ENCODE data around the gene GPC6.

Gene GPC6

GRCh38 chr13:94160875-94161274 is 934.3 kb downstream of the GPC6 start:
- no peak overlapping the region for H3K4me3 Mint-ChIP-seq
- ATAC-seq = no peak
- no peak overlapping the region for H3K27ac Mint-ChIP-seq
- H3K4me1 Mint-ChIP-seq = no peaks in the 10 kb centered on the region
- peaks cover 10 to 31% of the 10 kb centered on the region in 2 donors for H3K9me3 Mint-ChIP-seq
- DNase-seq = no peak
- no peaks in the 10 kb centered on the region for H3K27me3 Mint-ChIP-seq

GRCh38 chr13:94162289-94162688 is 935.7 kb downstream of the GPC6 start:
- H3K27ac Mint-ChIP-seq = no peak overlapping the region
- peaks cover 8 to 27% of the 10 kb centered on the region in 2 donors for H3K9me3 Mint-ChIP-seq
- no peak for DNase-seq
- H3K4me3 Mint-ChIP-seq = no peak overlapping the region
- H3K4me1 Mint-ChIP-seq = no peaks in the 10 kb centered on the region
- no peak for ATAC-seq
- H3K27me3 Mint-ChIP-seq = no peaks in the 10 kb centered on the region

GRCh38 chr13:94163535-94163934 is 936.9 kb downstream of the GPC6 start:
- Mint-ChIP-seq H3K4me3 (no peak overlapping the region), H3K27ac (no peak overlapping the region), H3K4me1 (no peaks in the 10 kb centered on the region), H3K27me3 (no peaks in the 10 kb centered on the region), H3K9me3 (peaks cover 5 to 21% of the 10 kb centered on the region in 2 donors)
- ATAC-seq (no peak), DNase-seq (no peak)

GRCh38 chr13:94168783-94169453 is 942.3 kb downstream of the GPC6 start:
- Mint-ChIP-seq H3K27ac (no peak overlapping the region), H3K27me3 (peaks cover 8% of the 10 kb centered on the region), H3K9me3 (no peaks in the 10 kb centered on the region), H3K4me1 (no peaks in the 10 kb centered on the region), H3K4me3 (no peak overlapping the region)
- DNase-seq (no peak), ATAC-seq (no peak)

GRCh38 chr13:94169454-94170144 is 943.0 kb downstream of the GPC6 start:
- H3K4me3 Mint-ChIP-seq = no peak overlapping the region
- H3K9me3 Mint-ChIP-seq = no peaks in the 10 kb centered on the region
- peaks cover 8% of the 10 kb centered on the region for H3K27me3 Mint-ChIP-seq
- no peaks in the 10 kb centered on the region for H3K4me1 Mint-ChIP-seq
- ATAC-seq = no peak
- no peak for DNase-seq
- no peak overlapping the region for H3K27ac Mint-ChIP-seq

- no peak for DNase-seq
- no peak overlapping the region for H3K4me3 Mint-ChIP-seq
These were observed 943.6 kb downstream of the GPC6 start for GRCh38 chr13:94170145-94170571.

GRCh38 chr13:94172416-94172815 is 945.8 kb downstream of the GPC6 start:
- no peaks in the 10 kb centered on the region for H3K4me1 Mint-ChIP-seq
- DNase-seq = no peak
- H3K9me3 Mint-ChIP-seq = no peaks in the 10 kb centered on the region
- H3K27ac Mint-ChIP-seq = no peak overlapping the region
- H3K27me3 Mint-ChIP-seq = peaks cover 8% of the 10 kb centered on the region
- no peak overlapping the region for H3K4me3 Mint-ChIP-seq
- ATAC-seq = no peak

More at GRCh38 chr13:94170145-94170571, 943.6 kb downstream of the GPC6 start:
- Mint-ChIP-seq H3K9me3 (no peaks in the 10 kb centered on the region), H3K27ac (no peak overlapping the region), H3K4me1 (no peaks in the 10 kb centered on the region), H3K27me3 (peaks cover 8% of the 10 kb centered on the region)
- ATAC-seq = no peak

- ATAC-seq (no peak), DNase-seq (no peak)
- Mint-ChIP-seq H3K27ac (no peak overlapping the region), H3K4me3 (no peak overlapping the region), H3K27me3 (peaks cover 8% of the 10 kb centered on the region), H3K4me1 (peaks cover 1% of the 10 kb centered on the region), H3K9me3 (no peaks in the 10 kb centered on the region)
These were observed 946.8 kb downstream of the GPC6 start for GRCh38 chr13:94173312-94173854.

GRCh38 chr13:94174009-94174408 is 947.4 kb downstream of the GPC6 start:
- DNase-seq = no peak
- no peak overlapping the region for H3K27ac Mint-ChIP-seq
- peaks cover 8% of the 10 kb centered on the region for H3K27me3 Mint-ChIP-seq
- H3K4me1 Mint-ChIP-seq = peaks cover 7% of the 10 kb centered on the region
- no peak overlapping the region for H3K4me3 Mint-ChIP-seq
- no peaks in the 10 kb centered on the region for H3K9me3 Mint-ChIP-seq
- no peak for ATAC-seq

- H3K27me3 Mint-ChIP-seq = no peaks in the 10 kb centered on the region
- no peak overlapping the region for H3K4me3 Mint-ChIP-seq
- DNase-seq (no peak), ATAC-seq (no peak)
- H3K9me3 Mint-ChIP-seq = no peaks in the 10 kb centered on the region
- H3K27ac Mint-ChIP-seq = no peak overlapping the region
- peaks cover 9% of the 10 kb centered on the region for H3K4me1 Mint-ChIP-seq
These were observed 948.5 kb downstream of the GPC6 start for GRCh38 chr13:94175076-94175475.

- Mint-ChIP-seq H3K4me1 (peaks cover 9% of the 10 kb centered on the region), H3K9me3 (no peaks in the 10 kb centered on the region), H3K4me3 (no peak overlapping the region), H3K27me3 (no peaks in the 10 kb centered on the region), H3K27ac (no peak overlapping the region)
- DNase-seq = no peak
- ATAC-seq = no peak
These were observed 950.0 kb downstream of the GPC6 start for GRCh38 chr13:94176561-94176960.

- ATAC-seq (no peak), DNase-seq (no peak)
- Mint-ChIP-seq H3K4me1 (peaks cover 9% of the 10 kb centered on the region), H3K4me3 (no peak overlapping the region), H3K9me3 (no peaks in the 10 kb centered on the region), H3K27me3 (no peaks in the 10 kb centered on the region), H3K27ac (no peak overlapping the region)
These were observed 950.4 kb downstream of the GPC6 start for GRCh38 chr13:94177041-94177440.

- no peaks in the 10 kb centered on the region for H3K27me3 Mint-ChIP-seq
- peaks cover 9% of the 10 kb centered on the region for H3K4me1 Mint-ChIP-seq
- no peak overlapping the region for H3K4me3 Mint-ChIP-seq
- no peak for ATAC-seq
- no peak overlapping the region for H3K27ac Mint-ChIP-seq
- H3K9me3 Mint-ChIP-seq = peaks cover 0 to 7% of the 10 kb centered on the region in 2 donors
- no peak for DNase-seq
These were observed 952.1 kb downstream of the GPC6 start for GRCh38 chr13:94178625-94179244.

GRCh38 chr13:94181461-94182107 is 955.0 kb downstream of the GPC6 start:
- Mint-ChIP-seq H3K4me1 (peaks cover 9% of the 10 kb centered on the region), H3K27me3 (peaks cover 7% of the 10 kb centered on the region), H3K9me3 (peaks cover 0 to 14% of the 10 kb centered on the region in 2 donors), H3K27ac (no peak overlapping the region), H3K4me3 (no peak overlapping the region)
- DNase-seq (no peak), ATAC-seq (no peak)

GRCh38 chr13:94182185-94182761 is 955.7 kb downstream of the GPC6 start:
- H3K27me3 Mint-ChIP-seq = peaks cover 7% of the 10 kb centered on the region
- no peak for DNase-seq
- H3K4me3 Mint-ChIP-seq = no peak overlapping the region
- no peak for ATAC-seq
- no peak overlapping the region for H3K27ac Mint-ChIP-seq
- peaks cover 0 to 14% of the 10 kb centered on the region in 2 donors for H3K9me3 Mint-ChIP-seq
- peaks cover 9% of the 10 kb centered on the region for H3K4me1 Mint-ChIP-seq

Data from stimulated activated naive CD8-positive, alpha-beta T cell treated with anti-CD3 and anti-CD28 coated beads, Interleukin-15, amount 100 ng/mL, for 72 hours (primary cell).